ENCODE results near the gene CLIC5. TPM values are rescaled to one million over a fixed set of nuclear protein-coding genes. Genes with fewer than 3 reads are reported as not detected.

The CLIC5 gene
- total and polyA plus RNA-seq, 2 of the 8 experiments (the other 6 are each of a cell fraction or from before 2014, with no cell fraction given): 0.12 to 0.15 TPM

GRCh38 chr6:45971287-45971686, 44.4 kb downstream of the CLIC5 start (continued):
- TF ChIP-seq CHD7 (IDR thresholded peaks at IDR 0.05; ENCODE audit: insufficient replicate concordance, low read length): no peak
- no peak for TF ChIP-seq ASH2L (IDR thresholded peaks at IDR 0.05; ENCODE audit: low read length)
- no peak for TF ChIP-seq NRF1 (IDR thresholded peaks at IDR 0.05; ENCODE audit: low read depth, low read length)

Measured in H1 (cell line).